Gastroesophageal sphincter (tissue), 4 donors: Measurements from ENCODE around the gene TTF2. TPM values are rescaled to one million over a fixed set of nuclear protein-coding genes. Genes with fewer than 3 reads are reported as not detected.

Experiments used
- ATAC-seq: fragments of 150-250 bp; one replicate; pipeline ENCODE4 v1.9.1; 2016; ENCODE audit warnings: mild to moderate bottlenecking, moderate library complexity
- H3K27ac ChIP-seq, 4 donors: fragments of 200-600 bp; sonication (generic) in 3 of 4; 1 replicate in 3 of 4; 2 replicates in 1 of 4; pipeline ENCODE4 v1.5.1; 2016 to 2019
- H3K27me3 ChIP-seq: fragments of 200-600 bp; sonication (generic); one replicate; pipeline ENCODE4 v1.5.1; 2019
- H3K36me3 ChIP-seq, 2 donors: fragments of 200-600 bp; sonication (generic); one replicate each; pipeline ENCODE4 v1.5.1; 2019; ENCODE audit warnings: control low read depth in 1 of 2
- H3K4me1 ChIP-seq, 3 donors: fragments of 200-600 bp; sonication (generic); 1 replicate in 2 of 3; 2 replicates in 1 of 3; pipeline ENCODE4 v1.5.1; 2016 to 2019; ENCODE audit warnings: control low read depth in 2 of 3
- H3K4me3 ChIP-seq, 2 donors: fragments of 200-600 bp; sonication (generic); one replicate each; pipeline ENCODE4 v1.5.1; 2019; ENCODE audit warnings: mild to moderate bottlenecking in 1 of 2, moderate library complexity in 1 of 2
- H3K9me3 ChIP-seq, 3 donors: fragments of 200-600 bp; sonication (generic); one replicate each; pipeline ENCODE4 v1.5.1; 2017 to 2019; ENCODE audit warnings: control low read depth in 2 of 3
- EP300 ChIP-seq: sonication (generic); formaldehyde crosslinking; IDR thresholded peaks from one replicate; pipeline ENCODE4 v1.6.1; 2017; ENCODE audit warnings: antibody characterized with exemption, mild to moderate bottlenecking
- POLR2A ChIP-seq, 2 donors: fragments of 450-650 bp; IDR thresholded peaks; one replicate each; pipeline ENCODE4 v1.6.1; 2017; ENCODE audit warnings: antibody characterized with exemption in 2 of 2, mild to moderate bottlenecking in 2 of 2, moderate library complexity in 1 of 2
- POLR2AphosphoS5 ChIP-seq: sonication (generic); formaldehyde crosslinking; IDR thresholded peaks from one replicate; pipeline ENCODE4 v1.6.1; 2017; ENCODE audit warnings: antibody characterized with exemption
- WGBS, 2 donors: methylation state at CpG; one replicate each; pipeline ENCODE4 v1.1.5; 2018; ENCODE audit warnings: low coverage in 1 of 2; 5-methylcytosine and 5-hydroxymethylcytosine counted together
- total RNA-seq, 4 donors: library from RNA; depleted of rRNA; stranded (reverse); fragments of >200 nt; gene quantifications; one replicate each; pipeline ENCODE4 v1.1.0, GENCODE V29; 2016
- TF ChIP-seq, protein P1 (sequence below), 4 experiments: fragments of 200-600 bp in 2 of 4; fragments of 450-650 bp in 2 of 4; sonication (generic) in 1 of 4; IDR thresholded peaks; one replicate each; pipeline ENCODE4 v1.5.1; 2017 to 2019; ENCODE audit warnings: antibody characterized with exemption in 4 of 4, mild to moderate bottlenecking in 2 of 4, moderate library complexity in 2 of 4

Gene TTF2
- total RNA-seq, 4 donors from 2014 or later = 5.6 to 21.1 (median 13.5) TPM

DNA sequence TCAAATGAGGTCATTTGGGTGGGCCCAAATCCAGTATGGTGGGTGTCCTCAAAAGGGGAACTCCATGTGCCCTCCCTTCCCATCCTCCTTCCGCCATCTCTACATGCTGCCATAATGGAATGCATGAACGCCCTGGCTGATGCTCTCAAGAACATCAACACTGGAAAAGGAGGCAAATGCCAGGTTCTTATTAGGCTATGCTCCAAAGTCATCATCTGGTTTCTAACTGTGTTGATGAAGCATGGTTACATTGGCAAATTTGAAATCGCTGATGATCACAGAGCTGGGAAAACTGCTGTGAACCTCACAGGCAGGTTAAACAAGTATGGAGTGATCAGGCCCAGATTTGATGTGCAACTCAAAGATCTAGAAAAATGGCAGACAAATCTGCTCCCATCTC, 78.0 kb downstream of the TTF2 start:
- Histone ChIP-seq H3K9me3 (no peaks in the 10 kb centered on the region), H3K27ac (no peak overlapping the region), H3K4me3 (no peak overlapping the region), H3K4me1 (no peaks in the 10 kb centered on the region), H3K36me3 (no peaks in the 10 kb centered on the region), H3K27me3 (no peaks in the 10 kb centered on the region)
- ATAC-seq = no peak
- 100% methylated on average over 2 of the region's 3 CpGs for WGBS, 2 donors
- TF ChIP-seq POLR2A (IDR thresholded peaks at IDR 0.05) (no peak), EP300 (no peak), POLR2AphosphoS5 (no peak)
- TF ChIP-seq, protein P1, sequence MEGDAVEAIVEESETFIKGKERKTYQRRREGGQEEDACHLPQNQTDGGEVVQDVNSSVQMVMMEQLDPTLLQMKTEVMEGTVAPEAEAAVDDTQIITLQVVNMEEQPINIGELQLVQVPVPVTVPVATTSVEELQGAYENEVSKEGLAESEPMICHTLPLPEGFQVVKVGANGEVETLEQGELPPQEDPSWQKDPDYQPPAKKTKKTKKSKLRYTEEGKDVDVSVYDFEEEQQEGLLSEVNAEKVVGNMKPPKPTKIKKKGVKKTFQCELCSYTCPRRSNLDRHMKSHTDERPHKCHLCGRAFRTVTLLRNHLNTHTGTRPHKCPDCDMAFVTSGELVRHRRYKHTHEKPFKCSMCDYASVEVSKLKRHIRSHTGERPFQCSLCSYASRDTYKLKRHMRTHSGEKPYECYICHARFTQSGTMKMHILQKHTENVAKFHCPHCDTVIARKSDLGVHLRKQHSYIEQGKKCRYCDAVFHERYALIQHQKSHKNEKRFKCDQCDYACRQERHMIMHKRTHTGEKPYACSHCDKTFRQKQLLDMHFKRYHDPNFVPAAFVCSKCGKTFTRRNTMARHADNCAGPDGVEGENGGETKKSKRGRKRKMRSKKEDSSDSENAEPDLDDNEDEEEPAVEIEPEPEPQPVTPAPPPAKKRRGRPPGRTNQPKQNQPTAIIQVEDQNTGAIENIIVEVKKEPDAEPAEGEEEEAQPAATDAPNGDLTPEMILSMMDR (IDR thresholded peaks at IDR 0.05) = no peak

DNA sequence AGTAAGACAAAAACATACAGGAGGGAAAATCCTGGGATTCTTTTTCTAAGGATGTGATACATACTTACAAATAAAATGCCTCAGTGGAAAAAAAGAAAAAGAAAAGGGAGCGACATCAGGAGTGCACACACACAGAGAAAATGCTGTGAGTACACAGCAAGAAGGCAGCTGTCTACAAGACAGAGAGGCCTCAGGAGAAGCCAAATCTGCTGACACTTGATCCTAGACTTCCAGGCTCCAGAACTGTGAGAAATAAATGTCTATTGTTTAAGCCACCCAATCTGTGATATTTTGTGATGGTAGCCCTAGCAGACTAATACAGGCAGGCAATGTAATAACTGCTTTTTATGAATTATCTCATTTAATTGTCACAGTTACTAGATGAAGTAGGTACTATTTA, 78.4 kb downstream of the TTF2 start:
- WGBS, 2 donors = 71 to 80% methylated on average over 1 of the region's 1 CpG
- H3K4me1 ChIP-seq = no peaks in the 10 kb centered on the region
- H3K27ac ChIP-seq = no peak overlapping the region
- H3K9me3 ChIP-seq = no peaks in the 10 kb centered on the region
- no peak overlapping the region for H3K4me3 ChIP-seq
- TF ChIP-seq EP300 (no peak), POLR2AphosphoS5 (no peak), POLR2A (IDR thresholded peaks at IDR 0.05) (no peak)
- TF ChIP-seq, protein P1 (IDR thresholded peaks at IDR 0.05) = no peak
- ATAC-seq = no peak
- no peaks in the 10 kb centered on the region for H3K27me3 ChIP-seq
- no peaks in the 10 kb centered on the region for H3K36me3 ChIP-seq

DNA sequence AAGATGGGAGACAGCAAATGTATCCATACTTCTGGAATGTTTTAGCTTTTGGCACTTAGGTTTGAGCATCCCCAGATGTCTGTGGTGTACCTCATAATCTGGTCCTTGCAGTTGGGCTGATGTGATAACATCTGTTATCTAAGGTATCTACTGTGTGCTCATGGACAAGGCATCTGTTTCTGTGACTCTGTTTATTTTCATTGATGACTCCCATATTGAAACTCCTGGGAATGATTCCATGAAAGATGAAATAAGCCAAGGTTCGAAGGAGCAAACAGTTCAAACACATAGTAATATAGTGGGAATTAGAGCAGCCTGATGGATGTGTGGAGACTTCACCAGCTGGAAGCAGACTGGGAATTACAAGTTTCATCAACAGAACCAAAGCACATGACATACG, 82.1 kb downstream of the TTF2 start:
- TF ChIP-seq, protein P1 (IDR thresholded peaks at IDR 0.05) = no peak
- TF ChIP-seq POLR2AphosphoS5 (no peak), EP300 (no peak), POLR2A (IDR thresholded peaks at IDR 0.05) (no peak)
- no peak for ATAC-seq
- no peak overlapping the region for H3K27ac ChIP-seq
- H3K4me1 ChIP-seq = no peaks in the 10 kb centered on the region
- H3K27me3 ChIP-seq = peaks cover 8% of the 10 kb centered on the region
- no peaks in the 10 kb centered on the region for H3K9me3 ChIP-seq
- WGBS, 2 donors = 47 to 83% methylated on average over 2 of the region's 2 CpGs
- no peaks in the 10 kb centered on the region for H3K36me3 ChIP-seq
- H3K4me3 ChIP-seq = no peak overlapping the region

DNA sequence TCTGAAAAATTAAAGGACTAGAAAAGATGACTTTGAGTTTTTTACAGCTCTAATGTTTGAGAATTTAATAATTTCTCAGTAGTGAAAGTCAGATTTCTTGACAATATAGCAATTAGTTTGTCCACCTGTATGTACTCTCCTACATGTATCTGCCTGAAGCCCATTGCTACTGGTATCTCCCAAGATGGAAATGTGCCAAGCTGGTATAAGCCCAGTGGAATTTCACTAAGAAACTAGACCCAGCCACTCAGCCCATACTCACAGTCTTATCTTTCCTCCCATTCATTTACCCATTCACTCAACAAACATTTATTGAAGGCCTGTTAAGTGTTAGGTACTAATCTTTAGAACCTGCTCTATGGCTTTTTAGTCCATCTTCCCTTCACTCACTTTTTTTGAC, 83.0 kb downstream of the TTF2 start:
- peaks cover 8% of the 10 kb centered on the region for H3K27me3 ChIP-seq
- H3K4me1 ChIP-seq = no peaks in the 10 kb centered on the region
- H3K27ac ChIP-seq = no peak overlapping the region
- H3K4me3 ChIP-seq = no peak overlapping the region
- no peak for ATAC-seq
- H3K9me3 ChIP-seq = no peaks in the 10 kb centered on the region
- TF ChIP-seq POLR2AphosphoS5 (no peak), EP300 (no peak), POLR2A (IDR thresholded peaks at IDR 0.05) (no peak)
- TF ChIP-seq, protein P1 (IDR thresholded peaks at IDR 0.05) = no peak
- no peaks in the 10 kb centered on the region for H3K36me3 ChIP-seq

DNA sequence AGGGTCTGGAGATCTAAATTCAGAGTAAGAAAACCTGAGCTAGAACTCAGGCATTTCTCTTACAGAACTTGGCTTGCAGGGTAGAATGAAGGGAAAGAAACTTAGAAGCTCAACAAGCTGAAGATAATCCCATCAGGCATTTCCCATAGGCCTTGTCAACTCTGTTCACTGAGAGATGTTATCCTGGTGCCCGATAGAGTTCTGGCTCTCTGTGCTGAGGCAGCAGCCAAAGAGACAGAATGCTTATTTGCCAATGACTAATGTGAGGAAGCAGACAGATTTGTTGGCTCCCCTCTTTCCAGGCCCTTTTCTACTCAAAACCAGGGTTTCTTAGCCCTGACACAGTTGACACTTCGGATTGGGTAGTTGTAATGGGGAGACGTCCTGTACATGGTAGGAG, 83.7 kb downstream of the TTF2 start:
- Histone ChIP-seq H3K27ac (no peak overlapping the region), H3K4me1 (no peaks in the 10 kb centered on the region), H3K36me3 (no peaks in the 10 kb centered on the region), H3K9me3 (no peaks in the 10 kb centered on the region), H3K4me3 (no peak overlapping the region), H3K27me3 (peaks cover 8% of the 10 kb centered on the region)
- ATAC-seq = no peak
- TF ChIP-seq EP300 (no peak), POLR2A (IDR thresholded peaks at IDR 0.05) (no peak), POLR2AphosphoS5 (no peak)
- TF ChIP-seq, protein P1 (IDR thresholded peaks at IDR 0.05) = no peak
- WGBS, 2 donors = 82% methylated on average over 2 of the region's 3 CpGs; no CpG with 5 or more reads in 1 of the 2 donors
